GM12878 (cell line): ENCODE data around the gene ELMO3. TPM values are rescaled to one million over a fixed set of nuclear protein-coding genes. Genes with fewer than 3 reads are reported as not detected.

Source experiments
- ATAC-seq: fragments of 200-7000 bp; cut with Tn5 transposase; 3 replicates; pipeline ENCODE4 v1.9.1; 2020; ENCODE audit warnings: mild to moderate bottlenecking, moderate library complexity
- BruUV-seq: library from RNA; stranded (reverse); fragments of 400-500 nt; replicated peaks from 2 replicates; lab custom pipeline; 2021; lab: Mats Ljungman, UMichigan
- CTCF ChIA-PET: fragments of 300-600 bp; sonication (Branson Sonifier 250); formaldehyde crosslinking; extraction: SDS; loops from one replicate; lab custom pipeline; 2021; ENCODE audit warnings: inconsistent platforms; lab: Yijun Ruan, JAX
- POLR2A ChIA-PET: fragments of 350-600 bp; formaldehyde crosslinking; extraction: SDS; loops from one replicate; lab custom pipeline; 2021; ENCODE audit warnings: inconsistent platforms; lab: Charles Lee
- RAD21 ChIA-PET: fragments of 300-600 bp; sonication (Branson Sonifier 250); formaldehyde crosslinking; loops from one replicate; lab custom pipeline; 2023; ENCODE audit warnings: antibody characterized with exemption; ENCODE audit not compliant: unreplicated experiment; lab: Charles Lee
- SMC1A ChIA-PET: fragments of 300-600 bp; sonication (Branson Sonifier 250); formaldehyde crosslinking; loops from one replicate; lab custom pipeline; 2023; ENCODE audit not compliant: unreplicated experiment, uncharacterized antibody; lab: Charles Lee
- DNase-seq: peaks from one replicate; pipeline ENCODE4 v3.0.0-alpha.2; 2011; ENCODE audit warnings: low read depth, low spot score
- FAIRE-seq: peaks from 3 replicates; lab custom pipeline; 2011; peaks lifted over from hg19 to GRCh38; lab: Jason Lieb, UNC
- H2AFZ ChIP-seq: 2 replicates; pipeline ENCODE4 v1.6.0; 2011; ENCODE audit warnings: low read depth, low read length, control low read depth; ENCODE audit not compliant: control insufficient read depth
- H3K27ac ChIP-seq: 2 replicates; pipeline ENCODE4 v1.5.1; 2011; ENCODE audit warnings: control low read depth; ENCODE audit not compliant: control insufficient read depth, insufficient read depth
- H3K27me3 ChIP-seq, 2 experiments: replicated peaks in 1 of 2; 2 replicates each; pipeline versions ENCODE4 v1.6.0 to v1.6.1; 2011; ENCODE audit warnings: low read length in 1 of 2; ENCODE audit not compliant: control insufficient read depth in 2 of 2, insufficient read depth in 2 of 2
- H3K36me3 ChIP-seq, 2 experiments: 2 replicates each; pipeline ENCODE4 v1.5.1; 2011; ENCODE audit warnings: low read length in 1 of 2; ENCODE audit not compliant: control insufficient read depth in 2 of 2, insufficient read depth in 2 of 2
- H3K4me1 ChIP-seq: 2 replicates; pipeline ENCODE4 v1.6.1; 2011; ENCODE audit warnings: mild to moderate bottlenecking, low read length, moderate library complexity, mixed read lengths; ENCODE audit not compliant: control insufficient read depth, insufficient read depth
- H3K4me2 ChIP-seq: 2 replicates; pipeline ENCODE4 v1.6.0; 2011; ENCODE audit warnings: control low read depth; ENCODE audit not compliant: control insufficient read depth, insufficient read depth
- H3K4me3 ChIP-seq: fragments of 200-600 bp; sonication (generic); 2 replicates; pipeline ENCODE4 v1.5.1; 2016
- H3K79me2 ChIP-seq: 2 replicates; pipeline ENCODE4 v1.6.0; 2011; ENCODE audit warnings: low read length; ENCODE audit not compliant: control insufficient read depth, insufficient read depth
- H3K9ac ChIP-seq: 2 replicates; pipeline ENCODE4 v1.8.0; 2011; ENCODE audit warnings: low read length, control low read depth, mixed read lengths; ENCODE audit not compliant: control insufficient read depth, insufficient read depth
- H3K9me3 ChIP-seq: replicated peaks from 3 replicates; pipeline ENCODE4 v1.5.1; 2011; ENCODE audit warnings: mild to moderate bottlenecking, low read length; ENCODE audit not compliant: control insufficient read depth, insufficient read depth
- H4K20me1 ChIP-seq: 2 replicates; pipeline ENCODE4 v1.6.0; 2011; ENCODE audit not compliant: control insufficient read depth, insufficient read depth
- ATF7 ChIP-seq: fragments of 450-650 bp; IDR thresholded peaks from 2 replicates; pipeline ENCODE4 v1.6.1; 2016; ENCODE audit warnings: low read depth, mild to moderate bottlenecking
- CBX3 ChIP-seq: fragments of 200-600 bp; sonication (generic); IDR thresholded peaks from 2 replicates; pipeline ENCODE4 v1.6.1; 2016; ENCODE audit warnings: low read depth, borderline replicate concordance
- CHD1 ChIP-seq: IDR thresholded peaks from 2 replicates; pipeline ENCODE4 v1.6.1; 2012; ENCODE audit warnings: low read depth, low read length, improper control_type of control experiment
- FOXM1 ChIP-seq: IDR thresholded peaks from 2 replicates; pipeline ENCODE4 v1.6.1; 2012; ENCODE audit warnings: low read depth, mild to moderate bottlenecking, inconsistent platforms, low read length, moderate library complexity
- JUNB ChIP-seq: IDR thresholded peaks from 2 replicates; pipeline ENCODE4 v1.6.1; 2016; ENCODE audit warnings: antibody characterized with exemption, mild to moderate bottlenecking
- JUND ChIP-seq: IDR thresholded peaks from 2 replicates; pipeline ENCODE4 v1.6.1; 2012; ENCODE audit warnings: low read depth, mild to moderate bottlenecking, low read length, improper control_type of control experiment, moderate library complexity
- NFIC ChIP-seq: IDR thresholded peaks from 2 replicates; pipeline ENCODE4 v1.6.1; 2012; ENCODE audit warnings: low read depth, mild to moderate bottlenecking, inconsistent platforms, low read length, moderate library complexity
- RB1 ChIP-seq: fragments of 450-650 bp; formaldehyde crosslinking; IDR thresholded peaks from 2 replicates; pipeline ENCODE4 v1.6.1; 2017; ENCODE audit warnings: mild to moderate bottlenecking, borderline replicate concordance
- SIN3A ChIP-seq: IDR thresholded peaks from 2 replicates; pipeline ENCODE4 v1.6.1; 2012; ENCODE audit warnings: low read depth, low read length, improper control_type of control experiment
- SIX5 ChIP-seq: IDR thresholded peaks from 2 replicates; pipeline ENCODE4 v1.6.1; 2011; ENCODE audit warnings: mild to moderate bottlenecking, low read depth, low read length, moderate library complexity; ENCODE audit not compliant: severe bottlenecking
- STAT3 ChIP-seq: IDR thresholded peaks from 2 replicates; pipeline ENCODE4 v1.6.1; 2011; ENCODE audit warnings: low read depth, low read length, improper control_type of control experiment
- ZBED1 ChIP-seq: IDR thresholded peaks from 2 replicates; pipeline ENCODE4 v1.6.1; 2016; ENCODE audit warnings: borderline replicate concordance
- ZBTB33 ChIP-seq: fragments of 450-650 bp; IDR thresholded peaks from 2 replicates; pipeline ENCODE4 v1.6.1; 2017; ENCODE audit warnings: mild to moderate bottlenecking
- WGBS: methylation state at CpG from one replicate; pipeline ENCODE4 v1.1.6; 2016; ENCODE audit warnings: low lambda C conversion rate; ENCODE audit not compliant: insufficient replicate concordance, insufficient coverage; ENCODE audit errors: missing lambda C conversion rate; 5-methylcytosine and 5-hydroxymethylcytosine counted together
- in situ Hi-C: fragments of 300-500 bp; cut with MboI; formaldehyde crosslinking; loops from 9 replicates; pipeline ENCODE4 v1.14.3; 2018; ENCODE audit warnings: mixed read lengths
- intact Hi-C: fragments of 100-400 bp; cut with micrococcal nuclease; formaldehyde crosslinking; loops from one replicate; pipeline ENCODE4 v1.14.2; 2022; ENCODE audit not compliant: unreplicated experiment
- polyA plus RNA-seq, 11 experiments: library from polyadenylated mRNA; depleted of rRNA in 4 of 11; unstranded in 6 of 11; stranded (reverse) in 5 of 11; fragments of >200 nt; fragmentation: Nextera tagmentation in 4 of 11; fragmentation: Illumina TruSeq in 1 of 11; extraction: Ambion mirVana in 4 of 11; extraction: Trizol in 1 of 11; gene quantifications; 1 replicate in 1 of 11; 2 replicates in 10 of 11; pipeline versions ENCODE4 v1.2.1 to v1.2.3, GENCODE V29; 2011 to 2016; ENCODE audit warnings: inconsistent platforms in 2 of 11, missing spikeins in 2 of 11, low read depth in 1 of 11
- total RNA-seq, 4 experiments: library from RNA; depleted of rRNA in 3 of 4; stranded (reverse); fragments of >200 nt in 3 of 4; fragmentation: Illumina TruSeq in 1 of 4; extraction: Trizol in 1 of 4; gene quantifications; 2 replicates each; pipeline versions ENCODE4 v1.2.1 to v1.2.3, GENCODE V29; 2013 to 2021
- TF ChIP-seq, protein P1 (sequence below): fragments of 450-650 bp; IDR thresholded peaks from 2 replicates; pipeline ENCODE4 v1.6.1; 2018; ENCODE audit warnings: mild to moderate bottlenecking, low read depth, moderate library complexity; ENCODE audit not compliant: partially characterized antibody
- TF ChIP-seq, protein P2 (sequence below): fragments of 450-650 bp; IDR thresholded peaks from 2 replicates; pipeline ENCODE4 v1.6.1; 2017; ENCODE audit warnings: mild to moderate bottlenecking, moderate library complexity

ELMO3 gene
- total and polyA plus RNA-seq, 10 of the 15 experiments (the other 5 are each of a cell fraction or from before 2014, with no cell fraction given) = 0.05 to 4.7 (median 0.96) TPM; not detected in 1

DNA sequence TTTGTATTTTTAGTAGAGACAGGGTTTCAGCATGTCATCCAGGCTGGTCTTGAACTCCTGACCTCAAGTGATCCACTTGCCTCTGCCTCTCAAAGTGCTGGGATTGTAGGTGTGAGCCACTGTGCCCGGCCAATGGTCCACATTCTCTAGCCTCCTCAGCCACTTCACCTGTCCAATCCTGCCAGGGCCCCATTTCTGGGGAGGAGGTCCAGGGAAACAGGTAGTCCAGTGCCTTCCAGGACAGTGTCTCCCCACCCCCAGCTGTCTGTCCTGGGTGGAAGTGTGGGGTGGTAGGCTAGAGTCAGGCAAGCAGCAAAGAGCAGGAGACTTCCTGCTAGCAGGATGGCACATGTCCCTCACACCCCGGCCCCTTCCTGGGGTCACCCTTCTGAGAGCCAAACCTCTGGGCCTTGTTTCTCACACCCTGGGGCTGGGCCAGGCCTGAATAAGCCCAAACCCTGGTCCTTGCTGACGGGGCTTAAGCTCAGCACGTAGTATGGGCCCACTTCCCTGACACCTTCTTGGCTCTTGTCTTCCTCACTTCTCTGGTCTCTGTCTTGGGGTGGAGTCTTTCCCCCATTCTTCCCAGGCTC, 43.3 kb downstream of the ELMO3 start:
- no TSS peak for BruUV-seq
- H3K79me2 ChIP-seq = peaks cover 39% of the 10 kb centered on the region
- CTCF ChIA-PET = interaction anchor here (1.0 to 3.5 kb wide), 3 partner anchors 15 to 186 kb away, joined by 3 to 25 read pairs (median 5); partner anchors contain the start of gene TMEM208
- RAD21 ChIA-PET = interaction anchor here (4.6 kb wide), 1 partner anchor 15 kb away, joined by 35 read pairs; the partner anchor contains the start of gene TMEM208
- no peak overlapping the region for H3K27ac ChIP-seq
- H3K27me3 ChIP-seq = no peaks in the 10 kb centered on the region
- no peaks in the 10 kb centered on the region for H4K20me1 ChIP-seq
- intact Hi-C loops = no loop called here
- H3K4me2 ChIP-seq = no peak overlapping the region
- POLR2A ChIA-PET = interaction anchor here (8.0 kb wide), 1 partner anchor 16 kb away, joined by 100 read pairs; the partner anchor contains the start of gene TMEM208
- FAIRE-seq (no peak), DNase-seq (no peak)
- H3K4me1 ChIP-seq = peaks cover 31% of the 10 kb centered on the region
- H3K36me3 ChIP-seq = peaks cover 9 to 12% of the 10 kb centered on the region in 2 experiments; a peak in 3 of 4 replicates
- H2AFZ ChIP-seq = no peak overlapping the region
- H3K9me3 ChIP-seq = no peaks in the 10 kb centered on the region
- H3K4me3 ChIP-seq = no peak overlapping the region
- SMC1A ChIA-PET = no interaction called here
- WGBS = 98% methylated on average over 4 of the region's 4 CpGs
- H3K9ac ChIP-seq = no peak overlapping the region
- TF ChIP-seq, protein P1, sequence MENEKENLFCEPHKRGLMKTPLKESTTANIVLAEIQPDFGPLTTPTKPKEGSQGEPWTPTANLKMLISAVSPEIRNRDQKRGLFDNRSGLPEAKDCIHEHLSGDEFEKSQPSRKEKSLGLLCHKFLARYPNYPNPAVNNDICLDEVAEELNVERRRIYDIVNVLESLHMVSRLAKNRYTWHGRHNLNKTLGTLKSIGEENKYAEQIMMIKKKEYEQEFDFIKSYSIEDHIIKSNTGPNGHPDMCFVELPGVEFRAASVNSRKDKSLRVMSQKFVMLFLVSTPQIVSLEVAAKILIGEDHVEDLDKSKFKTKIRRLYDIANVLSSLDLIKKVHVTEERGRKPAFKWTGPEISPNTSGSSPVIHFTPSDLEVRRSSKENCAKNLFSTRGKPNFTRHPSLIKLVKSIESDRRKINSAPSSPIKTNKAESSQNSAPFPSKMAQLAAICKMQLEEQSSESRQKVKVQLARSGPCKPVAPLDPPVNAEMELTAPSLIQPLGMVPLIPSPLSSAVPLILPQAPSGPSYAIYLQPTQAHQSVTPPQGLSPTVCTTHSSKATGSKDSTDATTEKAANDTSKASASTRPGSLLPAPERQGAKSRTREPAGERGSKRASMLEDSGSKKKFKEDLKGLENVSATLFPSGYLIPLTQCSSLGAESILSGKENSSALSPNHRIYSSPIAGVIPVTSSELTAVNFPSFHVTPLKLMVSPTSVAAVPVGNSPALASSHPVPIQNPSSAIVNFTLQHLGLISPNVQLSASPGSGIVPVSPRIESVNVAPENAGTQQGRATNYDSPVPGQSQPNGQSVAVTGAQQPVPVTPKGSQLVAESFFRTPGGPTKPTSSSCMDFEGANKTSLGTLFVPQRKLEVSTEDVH = no peak
- TF ChIP-seq JUNB (no peak), STAT3 (no peak), ATF7 (no peak), FOXM1 (no peak), SIN3A (no peak), CHD1 (no peak), ZBED1 (no peak), SIX5 (no peak), NFIC (no peak), JUND (no peak), CBX3 (no peak), ZBTB33 (no peak), RB1 (no peak)
- TF ChIP-seq, protein P2, sequence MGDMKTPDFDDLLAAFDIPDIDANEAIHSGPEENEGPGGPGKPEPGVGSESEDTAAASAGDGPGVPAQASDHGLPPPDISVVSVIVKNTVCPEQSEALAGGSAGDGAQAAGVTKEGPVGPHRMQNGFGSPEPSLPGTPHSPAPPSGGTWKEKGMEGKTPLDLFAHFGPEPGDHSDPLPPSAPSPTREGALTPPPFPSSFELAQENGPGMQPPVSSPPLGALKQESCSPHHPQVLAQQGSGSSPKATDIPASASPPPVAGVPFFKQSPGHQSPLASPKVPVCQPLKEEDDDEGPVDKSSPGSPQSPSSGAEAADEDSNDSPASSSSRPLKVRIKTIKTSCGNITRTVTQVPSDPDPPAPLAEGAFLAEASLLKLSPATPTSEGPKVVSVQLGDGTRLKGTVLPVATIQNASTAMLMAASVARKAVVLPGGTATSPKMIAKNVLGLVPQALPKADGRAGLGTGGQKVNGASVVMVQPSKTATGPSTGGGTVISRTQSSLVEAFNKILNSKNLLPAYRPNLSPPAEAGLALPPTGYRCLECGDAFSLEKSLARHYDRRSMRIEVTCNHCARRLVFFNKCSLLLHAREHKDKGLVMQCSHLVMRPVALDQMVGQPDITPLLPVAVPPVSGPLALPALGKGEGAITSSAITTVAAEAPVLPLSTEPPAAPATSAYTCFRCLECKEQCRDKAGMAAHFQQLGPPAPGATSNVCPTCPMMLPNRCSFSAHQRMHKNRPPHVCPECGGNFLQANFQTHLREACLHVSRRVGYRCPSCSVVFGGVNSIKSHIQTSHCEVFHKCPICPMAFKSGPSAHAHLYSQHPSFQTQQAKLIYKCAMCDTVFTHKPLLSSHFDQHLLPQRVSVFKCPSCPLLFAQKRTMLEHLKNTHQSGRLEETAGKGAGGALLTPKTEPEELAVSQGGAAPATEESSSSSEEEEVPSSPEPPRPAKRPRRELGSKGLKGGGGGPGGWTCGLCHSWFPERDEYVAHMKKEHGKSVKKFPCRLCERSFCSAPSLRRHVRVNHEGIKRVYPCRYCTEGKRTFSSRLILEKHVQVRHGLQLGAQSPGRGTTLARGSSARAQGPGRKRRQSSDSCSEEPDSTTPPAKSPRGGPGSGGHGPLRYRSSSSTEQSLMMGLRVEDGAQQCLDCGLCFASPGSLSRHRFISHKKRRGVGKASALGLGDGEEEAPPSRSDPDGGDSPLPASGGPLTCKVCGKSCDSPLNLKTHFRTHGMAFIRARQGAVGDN = no peak
- TF ChIP-seq, all 136 proteins: peak for 0
- in situ Hi-C loops = no loop called here
- ATAC-seq = no peak
